H9 (cell line): ENCODE results near the gene PLB1. TPM values are rescaled to one million over a fixed set of nuclear protein-coding genes. Genes with fewer than 3 reads are reported as not detected.

ENCODE experiments used
- DNase-seq: peaks from one replicate; pipeline ENCODE4 v3.0.0-alpha.2; 2017
- H2AFZ ChIP-seq: one replicate; pipeline ENCODE4 v1.6.1; 2013; ENCODE audit warnings: mild to moderate bottlenecking, low read length, control low read depth, moderate library complexity
- H2AK5ac ChIP-seq: 2 replicates; pipeline ENCODE4 v1.6.1; 2013; ENCODE audit warnings: low read length, control low read depth, mixed read lengths; ENCODE audit not compliant: insufficient read length
- H2BK120ac ChIP-seq: one replicate; pipeline ENCODE4 v1.6.1; 2013; ENCODE audit warnings: low read depth, mild to moderate bottlenecking, low read length, control low read depth, inconsistent platforms; ENCODE audit not compliant: poor library complexity, severe bottlenecking
- H2BK12ac ChIP-seq: 2 replicates; pipeline ENCODE4 v1.6.1; 2013; ENCODE audit warnings: low read length, control low read depth, mixed read lengths, low read depth; ENCODE audit not compliant: insufficient read length
- H2BK15ac ChIP-seq: 2 replicates; pipeline ENCODE4 v1.6.1; 2013; ENCODE audit warnings: low read depth, low read length, control low read depth
- H2BK20ac ChIP-seq: one replicate; pipeline ENCODE4 v1.6.1; 2013; ENCODE audit warnings: low read depth, mild to moderate bottlenecking, low read length, control low read depth, inconsistent platforms; ENCODE audit not compliant: poor library complexity, severe bottlenecking
- H2BK5ac ChIP-seq: 2 replicates; pipeline ENCODE4 v1.6.1; 2013; ENCODE audit warnings: low read length, control low read depth, mixed read lengths; ENCODE audit not compliant: insufficient read length
- H3K14ac ChIP-seq: 2 replicates; pipeline ENCODE4 v1.6.1; 2013; ENCODE audit warnings: low read length, control low read depth; ENCODE audit not compliant: insufficient read depth
- H3K18ac ChIP-seq: 2 replicates; pipeline ENCODE4 v1.6.1; 2013; ENCODE audit warnings: low read depth, mild to moderate bottlenecking, mixed read lengths, low read length, control low read depth; ENCODE audit not compliant: insufficient read length
- H3K23ac ChIP-seq: 2 replicates; pipeline ENCODE4 v1.6.1; 2013; ENCODE audit warnings: low read length, control low read depth, mixed read lengths, low read depth; ENCODE audit not compliant: insufficient read length
- H3K23me2 ChIP-seq: 2 replicates; pipeline ENCODE4 v1.6.1; 2013; ENCODE audit warnings: low read depth, mild to moderate bottlenecking, mixed read lengths, low read length, control low read depth; ENCODE audit not compliant: insufficient read length, poor library complexity, severe bottlenecking
- H3K27ac ChIP-seq: 2 replicates; pipeline ENCODE4 v1.5.1; 2013; ENCODE audit warnings: low read length, control low read depth, mixed read lengths, low read depth; ENCODE audit not compliant: insufficient read length
- H3K27me3 ChIP-seq: 2 replicates; pipeline ENCODE4 v1.6.1; 2013; ENCODE audit warnings: low read length, control low read depth, inconsistent platforms; ENCODE audit not compliant: insufficient read depth
- H3K4ac ChIP-seq: 2 replicates; pipeline ENCODE4 v1.6.1; 2013; ENCODE audit warnings: low read depth, mild to moderate bottlenecking, control low read depth, inconsistent platforms, low read length, moderate library complexity
- H3K4me1 ChIP-seq: 2 replicates; pipeline ENCODE4 v1.6.1; 2013; ENCODE audit warnings: low read length, control low read depth, inconsistent platforms; ENCODE audit not compliant: insufficient read depth
- H3K4me2 ChIP-seq: 2 replicates; pipeline ENCODE4 v1.6.1; 2013; ENCODE audit warnings: low read length, control low read depth, mixed read lengths; ENCODE audit not compliant: insufficient read length, insufficient read depth
- H3K56ac ChIP-seq: 2 replicates; pipeline ENCODE4 v1.6.1; 2013; ENCODE audit warnings: low read depth, mild to moderate bottlenecking, mixed read lengths, low read length, control low read depth; ENCODE audit not compliant: insufficient read length
- H3K79me1 ChIP-seq: 2 replicates; pipeline ENCODE4 v1.6.1; 2013; ENCODE audit warnings: low read depth, mild to moderate bottlenecking, moderate library complexity, low read length, control low read depth, inconsistent platforms; ENCODE audit not compliant: insufficient read depth, poor library complexity, severe bottlenecking
- H3K79me2 ChIP-seq: 2 replicates; pipeline ENCODE4 v1.6.1; 2013; ENCODE audit warnings: low read length, control low read depth, inconsistent platforms; ENCODE audit not compliant: insufficient read depth
- H3K9ac ChIP-seq: 2 replicates; pipeline ENCODE4 v1.6.1; 2013; ENCODE audit warnings: low read length, control low read depth, mixed read lengths; ENCODE audit not compliant: insufficient read length; ENCODE audit errors: extremely low read depth
- H3K9me3 ChIP-seq: one replicate; pipeline ENCODE4 v1.6.1; 2013; ENCODE audit warnings: low read depth, low read length, inconsistent platforms; ENCODE audit not compliant: control insufficient read depth
- H3T11ph ChIP-seq: one replicate; pipeline ENCODE4 v1.6.1; 2013; ENCODE audit warnings: mild to moderate bottlenecking, low read length, control low read depth, inconsistent platforms
- H4K20me1 ChIP-seq: one replicate; pipeline ENCODE4 v1.6.1; 2013; ENCODE audit not compliant: control insufficient read depth, insufficient read length, insufficient read depth
- H4K5ac ChIP-seq: 2 replicates; pipeline ENCODE4 v1.6.1; 2013; ENCODE audit warnings: low read depth, mild to moderate bottlenecking, mixed read lengths, low read length, control low read depth; ENCODE audit not compliant: insufficient read length
- H4K8ac ChIP-seq: replicated peaks from 2 replicates; pipeline ENCODE4 v1.6.1; 2013; ENCODE audit warnings: low read length, control low read depth, mixed read lengths, low read depth; ENCODE audit not compliant: insufficient read length
- H4K91ac ChIP-seq: 2 replicates; pipeline ENCODE4 v1.6.1; 2013; ENCODE audit warnings: low read depth, mild to moderate bottlenecking, moderate library complexity, mixed read lengths, low read length, control low read depth; ENCODE audit not compliant: insufficient read length
- H3K27ac Mint-ChIP-seq, 3 experiments: 2 replicates in 2 of 3; 3 replicates in 1 of 3; pipeline ENCODE4 v1.8.0; 2020 to 2021; ENCODE audit warnings: mixed read lengths in 3 of 3, mild to moderate bottlenecking in 1 of 3, moderate library complexity in 1 of 3
- H3K27me3 Mint-ChIP-seq: 2 replicates; pipeline ENCODE4 v1.8.0; 2021; ENCODE audit warnings: low read depth, mild to moderate bottlenecking, moderate library complexity, mixed read lengths
- H3K36me3 Mint-ChIP-seq, 3 experiments: 2 replicates in 2 of 3; 3 replicates in 1 of 3; pipeline ENCODE4 v1.8.0; 2020 to 2021; ENCODE audit warnings: low read depth in 3 of 3, mixed read lengths in 3 of 3; ENCODE audit not compliant: insufficient read depth in 1 of 3
- H3K4me1 Mint-ChIP-seq, 2 experiments: 2 replicates each; pipeline ENCODE4 v1.8.0; 2020; ENCODE audit warnings: mixed read lengths in 2 of 2
- H3K4me3 Mint-ChIP-seq, 2 experiments: 2 replicates in 1 of 2; 3 replicates in 1 of 2; pipeline ENCODE4 v1.8.0; 2020 to 2021; ENCODE audit warnings: mild to moderate bottlenecking in 2 of 2, mixed read lengths in 2 of 2, moderate library complexity in 1 of 2
- H3K9me3 Mint-ChIP-seq, 2 experiments: 2 replicates in 1 of 2; 3 replicates in 1 of 2; pipeline ENCODE4 v1.8.0; 2020; ENCODE audit warnings: mild to moderate bottlenecking in 2 of 2, mixed read lengths in 2 of 2, moderate library complexity in 1 of 2
- WGBS: extraction: QIAGEN DNeasy Blood & Tissue Kit; methylation state at CpG from one replicate; pipeline ENCODE4 v1.1.7; 2013; ENCODE audit warnings: missing lambda C conversion rate, low lambda C conversion rate, mixed read lengths; ENCODE audit not compliant: insufficient read length; ENCODE audit errors: extremely low coverage; 5-methylcytosine and 5-hydroxymethylcytosine counted together
- total RNA-seq: library from RNA; stranded (reverse); gene quantifications from 2 replicates; pipeline ENCODE4 v1.2.1, GENCODE V29; 2021
- TF ChIP-seq, protein P1 (sequence below): fragments of 200-600 bp; sonication (generic); conservative IDR thresholded peaks from 3 replicates; pipeline ENCODE4 v1.8.0; 2021; ENCODE audit warnings: antibody characterized with exemption, mild to moderate bottlenecking

The PLB1 gene
- total RNA-seq, 1 experiment from 2014 or later: not detected

DNA sequence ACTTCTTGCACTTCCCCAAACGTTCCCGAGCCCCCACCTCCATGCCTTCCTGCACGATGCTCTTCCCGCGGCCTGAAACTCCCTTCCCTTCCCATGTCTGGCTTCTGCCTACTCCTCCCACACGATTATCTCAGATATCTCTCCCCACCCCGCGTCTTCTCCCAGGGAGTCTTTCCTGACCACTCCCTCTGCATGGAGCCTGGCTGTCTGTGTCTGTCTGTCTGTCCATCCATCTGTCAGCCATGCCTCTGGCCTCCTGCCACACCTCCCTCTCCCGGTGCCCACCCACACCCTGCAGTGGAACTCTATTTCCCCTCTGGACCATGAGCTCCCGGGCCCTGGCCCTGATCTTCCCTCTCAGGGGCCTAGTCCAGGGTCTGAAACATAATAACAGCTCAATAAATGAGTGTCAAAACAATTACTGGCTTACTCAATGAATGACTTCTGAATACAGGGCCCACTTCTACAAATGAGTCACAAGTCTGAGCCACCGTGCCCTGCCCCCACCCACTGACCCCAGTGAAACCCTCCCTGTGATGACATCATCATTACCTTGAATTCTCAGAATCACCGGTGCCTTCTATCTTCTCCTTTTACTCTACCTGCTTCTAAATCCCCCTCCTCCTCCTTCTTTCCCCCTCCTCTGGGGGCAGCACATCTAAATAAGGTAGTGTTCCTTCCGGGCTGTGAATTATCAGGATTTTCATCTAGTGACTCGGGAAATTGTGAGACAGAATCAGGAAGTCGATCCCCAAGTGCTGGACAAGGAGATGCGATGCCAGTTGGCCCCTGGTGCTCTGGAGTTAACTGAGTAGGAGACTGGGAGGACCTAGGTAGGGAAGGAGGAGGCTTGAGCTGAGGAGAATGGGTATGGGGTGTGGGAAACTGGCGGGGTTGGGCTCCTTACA, 46.1 kb upstream of the PLB1 start:
- Histone ChIP-seq H2BK15ac (no peak overlapping the region), H4K5ac (no peak overlapping the region), H3K4me1 (no peaks in the 10 kb centered on the region), H4K8ac (no peak overlapping the region), H2BK20ac (no peak overlapping the region), H3K18ac (no peak overlapping the region), H2AFZ (no peak overlapping the region), H3K23me2 (no peaks in the 10 kb centered on the region), H3K4me2 (no peak overlapping the region), H2BK120ac (no peak overlapping the region), H3T11ph (no peak overlapping the region), H3K9me3 (no peaks in the 10 kb centered on the region), H4K91ac (no peak overlapping the region), H3K14ac (no peak overlapping the region), H3K27ac (no peak overlapping the region), H3K9ac (no peak overlapping the region), H4K20me1 (no peaks in the 10 kb centered on the region), H3K79me1 (no peaks in the 10 kb centered on the region), H3K23ac (no peak overlapping the region), H2BK12ac (no peak overlapping the region), H3K4ac (no peak overlapping the region), H3K79me2 (no peaks in the 10 kb centered on the region), H2BK5ac (no peak overlapping the region), H3K56ac (no peak overlapping the region), H2AK5ac (no peak overlapping the region), H3K27me3 (no peaks in the 10 kb centered on the region)
- TF ChIP-seq, protein P1, sequence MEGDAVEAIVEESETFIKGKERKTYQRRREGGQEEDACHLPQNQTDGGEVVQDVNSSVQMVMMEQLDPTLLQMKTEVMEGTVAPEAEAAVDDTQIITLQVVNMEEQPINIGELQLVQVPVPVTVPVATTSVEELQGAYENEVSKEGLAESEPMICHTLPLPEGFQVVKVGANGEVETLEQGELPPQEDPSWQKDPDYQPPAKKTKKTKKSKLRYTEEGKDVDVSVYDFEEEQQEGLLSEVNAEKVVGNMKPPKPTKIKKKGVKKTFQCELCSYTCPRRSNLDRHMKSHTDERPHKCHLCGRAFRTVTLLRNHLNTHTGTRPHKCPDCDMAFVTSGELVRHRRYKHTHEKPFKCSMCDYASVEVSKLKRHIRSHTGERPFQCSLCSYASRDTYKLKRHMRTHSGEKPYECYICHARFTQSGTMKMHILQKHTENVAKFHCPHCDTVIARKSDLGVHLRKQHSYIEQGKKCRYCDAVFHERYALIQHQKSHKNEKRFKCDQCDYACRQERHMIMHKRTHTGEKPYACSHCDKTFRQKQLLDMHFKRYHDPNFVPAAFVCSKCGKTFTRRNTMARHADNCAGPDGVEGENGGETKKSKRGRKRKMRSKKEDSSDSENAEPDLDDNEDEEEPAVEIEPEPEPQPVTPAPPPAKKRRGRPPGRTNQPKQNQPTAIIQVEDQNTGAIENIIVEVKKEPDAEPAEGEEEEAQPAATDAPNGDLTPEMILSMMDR: no peak
- Mint-ChIP-seq H3K4me1 (peaks cover 9 to 10% of the 10 kb centered on the region in 2 experiments), H3K27ac (peak overlapping the region in 1 of 3 experiments; percentile 9; a peak in 1 of 7 replicates), H3K36me3 (no peaks in the 10 kb centered on the region), H3K9me3 (no peaks in the 10 kb centered on the region), H3K4me3 (no peak overlapping the region), H3K27me3 (peaks cover 3% of the 10 kb centered on the region; the same call in 1 of the 2 replicates)
- DNase-seq: no peak
- WGBS: no CpG with 5 or more reads among the region's 17 CpGs
